Natural killer cell (primary cell): ENCODE data around the gene CABP1. TPM values are rescaled to one million over a fixed set of nuclear protein-coding genes. Genes with fewer than 3 reads are reported as not detected.
A peak's percentile ranks its signal among the peaks of the same experiment; 100 is the strongest.
"Not testable (repeated sequence)": the region's sequence is repeated elsewhere in the genome, so short reads cannot be mapped to it uniquely, and the experiment has no call there.

Experiments used
- ATAC-seq, 3 donors: fragments of 150-1000 bp in 2 of 3; fragments of 200-7000 bp in 1 of 3; cut with Tn5 transposase; 1 replicate in 1 of 3; 2 replicates in 2 of 3; pipeline ENCODE4 v1.10.0; 2021; ENCODE audit warnings: mild to moderate bottlenecking in 2 of 3, moderate library complexity in 2 of 3
- DNase-seq, 2 donors: peaks; one replicate each; pipeline versions ENCODE4 v3.0.0 to v3.0.0-alpha.2; 2013 to 2021; ENCODE audit warnings: mixed read lengths in 1 of 2
- H3K27ac ChIP-seq: one replicate; pipeline ENCODE4 v1.5.1; 2013; ENCODE audit warnings: mild to moderate bottlenecking, low read length
- H3K27me3 ChIP-seq: one replicate; pipeline ENCODE4 v1.6.1; 2013; ENCODE audit warnings: low read length; ENCODE audit not compliant: control insufficient read depth, insufficient read depth
- H3K36me3 ChIP-seq: one replicate; pipeline ENCODE4 v1.6.1; 2013; ENCODE audit warnings: low read length; ENCODE audit not compliant: control insufficient read depth, insufficient read depth
- H3K4me1 ChIP-seq: one replicate; pipeline ENCODE4 v1.6.1; 2013; ENCODE audit warnings: low read length; ENCODE audit not compliant: control insufficient read depth, insufficient read depth
- H3K4me3 ChIP-seq: one replicate; pipeline ENCODE4 v1.5.1; 2013; ENCODE audit warnings: low read length
- H3K9me3 ChIP-seq: one replicate; pipeline ENCODE4 v1.6.1; 2013; ENCODE audit warnings: low read length; ENCODE audit not compliant: control insufficient read depth, insufficient read depth
- H3K27ac Mint-ChIP-seq, 2 donors: one replicate each; pipeline ENCODE4 v1.8.0; 2022; ENCODE audit warnings: mild to moderate bottlenecking in 2 of 2, mixed read lengths in 2 of 2, moderate library complexity in 1 of 2
- H3K27me3 Mint-ChIP-seq, 2 donors: one replicate each; pipeline ENCODE4 v1.8.0; 2022; ENCODE audit warnings: low read depth in 2 of 2, mixed read lengths in 2 of 2
- H3K36me3 Mint-ChIP-seq: one replicate; pipeline ENCODE4 v1.8.0; 2022; ENCODE audit warnings: mixed read lengths
- H3K4me1 Mint-ChIP-seq, 2 donors: one replicate each; pipeline ENCODE4 v1.8.0; 2022; ENCODE audit warnings: mixed read lengths in 2 of 2
- H3K4me3 Mint-ChIP-seq: one replicate; pipeline ENCODE4 v1.8.0; 2022; ENCODE audit warnings: mild to moderate bottlenecking, moderate library complexity, mixed read lengths
- H3K9me3 Mint-ChIP-seq, 2 donors: one replicate each; pipeline ENCODE4 v1.8.0; 2022; ENCODE audit warnings: mixed read lengths in 2 of 2
- WGBS: methylation state at CpG from one replicate; pipeline ENCODE4 v1.1.7; 2013; ENCODE audit warnings: missing lambda C conversion rate; ENCODE audit not compliant: insufficient coverage; 5-methylcytosine and 5-hydroxymethylcytosine counted together
- intact Hi-C: fragments of 100-400 bp; cut with micrococcal nuclease; formaldehyde crosslinking; loops from one replicate; pipeline ENCODE4 v1.14.2; 2022
- total RNA-seq, 4 donors: library from RNA; stranded (reverse); fragments of 120-200 nt in 1 of 4; gene quantifications; one replicate each; pipeline versions ENCODE4 v1.2.3 to v1.2.4, GENCODE V29; 2013 to 2022
- TF ChIP-seq, protein P1 (sequence below): fragments of 200-600 bp; IDR thresholded peaks from one replicate; pipeline ENCODE4 v1.8.0; 2022; ENCODE audit warnings: antibody characterized with exemption

Gene CABP1
- total RNA-seq, 3 donors from 2014 or later (not counting 1 experiment from before 2014, with no cell fraction given): not detected

DNA sequence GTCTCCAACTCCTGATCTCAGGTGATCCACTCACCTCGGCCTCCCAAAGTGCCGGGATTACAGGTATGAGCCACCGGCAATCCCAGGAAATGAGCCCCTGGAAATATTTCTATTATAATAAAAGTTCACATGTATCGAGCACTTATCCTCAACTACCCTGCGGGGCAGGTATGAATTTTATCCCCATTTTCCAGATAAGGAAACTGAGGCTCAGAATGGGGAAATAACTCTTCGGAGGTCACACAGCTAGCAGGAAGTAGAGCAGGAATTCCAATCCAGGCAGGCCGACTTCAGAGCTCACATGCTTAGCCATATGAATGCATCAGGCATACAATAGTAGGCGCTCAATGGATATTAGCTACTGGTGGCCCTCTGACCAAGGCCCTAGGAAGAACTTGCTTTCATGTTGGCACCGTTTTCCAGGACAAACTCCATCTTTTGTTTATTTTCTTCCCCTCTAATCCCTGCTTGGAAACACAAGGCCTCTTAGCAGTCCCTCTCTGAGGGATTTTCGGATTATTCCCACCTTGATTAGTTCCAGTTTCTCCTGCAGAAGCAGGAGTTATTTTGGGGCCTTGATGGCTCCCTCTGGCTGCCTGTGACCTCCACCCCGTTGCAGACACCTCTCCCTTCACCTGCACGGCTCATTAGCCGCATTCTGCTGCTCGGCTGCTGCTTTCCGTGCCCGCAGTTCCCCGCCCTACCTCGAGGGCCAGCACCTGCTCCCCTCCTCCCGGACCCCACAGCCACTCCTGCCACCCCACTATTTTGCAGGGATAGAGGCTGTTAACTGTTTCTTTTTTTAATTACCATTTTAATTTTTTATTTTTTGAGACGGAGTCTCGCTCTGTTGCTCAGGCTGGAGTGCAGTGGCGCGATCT, 40.5 kb upstream of the CABP1 start:
- intact Hi-C loops: no loop called here
- no peak overlapping the region for H3K27ac ChIP-seq
- no peaks in the 10 kb centered on the region for H3K4me1 ChIP-seq
- H3K36me3 ChIP-seq: no peaks in the 10 kb centered on the region
- H3K9me3 ChIP-seq: no peaks in the 10 kb centered on the region
- H3K27me3 ChIP-seq: peaks cover 2% of the 10 kb centered on the region
- DNase-seq (no peak), ATAC-seq (no peak)
- no peaks in the 10 kb centered on the region for H3K4me1 Mint-ChIP-seq
- peaks cover 11 to 20% of the 10 kb centered on the region in 2 donors for H3K27me3 Mint-ChIP-seq
- 92% methylated on average over 23 of the region's 23 CpGs for WGBS
- H3K4me3 Mint-ChIP-seq: no peak overlapping the region
- TF ChIP-seq, protein P1, sequence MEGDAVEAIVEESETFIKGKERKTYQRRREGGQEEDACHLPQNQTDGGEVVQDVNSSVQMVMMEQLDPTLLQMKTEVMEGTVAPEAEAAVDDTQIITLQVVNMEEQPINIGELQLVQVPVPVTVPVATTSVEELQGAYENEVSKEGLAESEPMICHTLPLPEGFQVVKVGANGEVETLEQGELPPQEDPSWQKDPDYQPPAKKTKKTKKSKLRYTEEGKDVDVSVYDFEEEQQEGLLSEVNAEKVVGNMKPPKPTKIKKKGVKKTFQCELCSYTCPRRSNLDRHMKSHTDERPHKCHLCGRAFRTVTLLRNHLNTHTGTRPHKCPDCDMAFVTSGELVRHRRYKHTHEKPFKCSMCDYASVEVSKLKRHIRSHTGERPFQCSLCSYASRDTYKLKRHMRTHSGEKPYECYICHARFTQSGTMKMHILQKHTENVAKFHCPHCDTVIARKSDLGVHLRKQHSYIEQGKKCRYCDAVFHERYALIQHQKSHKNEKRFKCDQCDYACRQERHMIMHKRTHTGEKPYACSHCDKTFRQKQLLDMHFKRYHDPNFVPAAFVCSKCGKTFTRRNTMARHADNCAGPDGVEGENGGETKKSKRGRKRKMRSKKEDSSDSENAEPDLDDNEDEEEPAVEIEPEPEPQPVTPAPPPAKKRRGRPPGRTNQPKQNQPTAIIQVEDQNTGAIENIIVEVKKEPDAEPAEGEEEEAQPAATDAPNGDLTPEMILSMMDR: no peak
- H3K4me3 ChIP-seq: no peak overlapping the region
- no peaks in the 10 kb centered on the region for H3K36me3 Mint-ChIP-seq
- no peaks in the 10 kb centered on the region for H3K9me3 Mint-ChIP-seq
- no peak overlapping the region for H3K27ac Mint-ChIP-seq

DNA sequence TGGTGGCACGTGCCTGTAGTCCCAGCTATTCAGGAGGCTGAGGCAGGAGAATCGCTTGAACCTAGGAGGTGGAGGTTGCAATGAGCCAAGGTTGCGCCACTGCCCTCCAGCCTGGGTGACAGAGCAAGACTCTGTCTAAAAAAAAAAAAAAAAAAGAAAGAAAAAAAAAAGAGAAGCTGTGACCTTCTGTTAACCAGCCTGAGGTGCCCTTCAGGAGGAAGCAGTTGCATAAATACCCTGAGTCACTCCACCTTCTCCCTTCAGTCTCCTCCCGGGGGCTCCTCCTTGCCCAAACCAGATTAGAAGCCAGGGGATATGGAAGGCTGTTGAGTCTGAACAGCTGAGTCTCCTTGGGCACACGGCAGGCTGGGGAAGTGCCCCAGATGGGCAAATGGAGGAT, 38.0 kb upstream of the CABP1 start:
- H3K27ac Mint-ChIP-seq, H3K36me3 Mint-ChIP-seq, intact Hi-C loops, H3K36me3 ChIP-seq, H3K9me3 Mint-ChIP-seq, H3K4me3 ChIP-seq, H3K9me3 ChIP-seq, H3K4me1 Mint-ChIP-seq, H3K27me3 ChIP-seq, H3K4me1 ChIP-seq, H3K27ac ChIP-seq, H3K4me3 Mint-ChIP-seq, DNase-seq: not testable (repeated sequence)
- WGBS: 30% methylated on average over 5 of the region's 5 CpGs
- peaks cover 11 to 24% of the 10 kb centered on the region in 2 donors for H3K27me3 Mint-ChIP-seq
- ATAC-seq: peak in 1 of 3 donors; percentile 71

DNA sequence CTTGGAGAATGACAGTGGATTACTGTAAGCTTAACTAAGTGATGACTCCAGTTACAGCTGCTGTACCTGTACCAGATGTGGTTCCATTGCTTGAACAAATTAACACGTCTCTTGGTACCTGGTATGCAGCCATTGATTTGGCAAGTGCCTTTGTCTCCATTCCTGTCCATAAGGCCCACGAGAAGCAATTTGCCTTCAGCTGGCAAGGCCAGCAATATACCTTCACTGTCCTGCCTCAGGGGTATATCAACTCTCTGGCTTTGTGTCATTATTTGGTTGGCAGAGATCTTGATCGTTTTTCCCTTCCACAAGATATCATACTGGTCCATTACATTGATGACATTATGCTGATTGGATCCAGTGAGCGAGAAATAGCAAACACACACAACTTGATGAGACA, 29.9 kb upstream of the CABP1 start:
- H3K4me1 ChIP-seq: no peaks in the 10 kb centered on the region
- H3K4me1 Mint-ChIP-seq: no peaks in the 10 kb centered on the region
- intact Hi-C loops: no loop called here

DNA sequence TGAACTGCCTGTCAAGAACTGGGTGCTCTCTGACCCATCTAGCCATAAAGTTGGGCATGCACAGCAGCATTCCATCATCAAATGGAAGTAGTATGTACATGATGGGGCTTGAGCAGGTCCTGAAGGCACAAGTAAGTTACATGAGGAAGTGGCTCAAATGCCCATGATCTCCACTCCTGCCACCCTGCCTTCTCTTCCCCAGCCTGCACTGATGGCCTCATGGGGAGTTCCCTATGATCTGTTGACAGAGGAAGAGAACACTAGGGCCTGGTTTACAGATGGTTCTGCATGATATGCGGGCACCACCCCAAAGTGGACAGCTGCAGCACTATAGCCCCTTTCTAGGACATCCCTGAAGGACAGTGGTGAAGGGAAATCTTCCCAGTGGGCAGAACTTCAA, 28.9 kb upstream of the CABP1 start:
- H3K27me3 Mint-ChIP-seq: peaks cover 11 to 16% of the 10 kb centered on the region in 2 donors
- H3K36me3 Mint-ChIP-seq, H3K36me3 ChIP-seq, H3K4me3 ChIP-seq, H3K27me3 ChIP-seq, H3K4me3 Mint-ChIP-seq, intact Hi-C loops, H3K9me3 Mint-ChIP-seq, H3K9me3 ChIP-seq, H3K27ac ChIP-seq, H3K4me1 ChIP-seq, DNase-seq, H3K4me1 Mint-ChIP-seq, ATAC-seq, H3K27ac Mint-ChIP-seq: not testable (repeated sequence)
- WGBS: 60% methylated on average over 1 of the region's 1 CpG

More for the DNA sequence above, 29.9 kb upstream of the CABP1 start:
- Mint-ChIP-seq H3K27me3 (peaks cover 13 to 15% of the 10 kb centered on the region in 2 donors), H3K9me3 (no peaks in the 10 kb centered on the region), H3K27ac (no peak overlapping the region), H3K4me3 (no peak overlapping the region), H3K36me3 (no peaks in the 10 kb centered on the region)
- WGBS: 84% methylated on average over 4 of the region's 4 CpGs
- no peak for ATAC-seq
- Histone ChIP-seq H3K9me3 (no peaks in the 10 kb centered on the region), H3K36me3 (no peaks in the 10 kb centered on the region), H3K27me3 (no peaks in the 10 kb centered on the region), H3K4me3 (no peak overlapping the region), H3K27ac (no peak overlapping the region)
- DNase-seq: no peak
- TF ChIP-seq, protein P1: no peak
